Peyer's patch (tissue), 4 donors: Measurements from ENCODE around the gene CCDC167.

Source experiments
- POLR2A ChIP-seq, 2 donors: fragments of 450-650 bp; IDR thresholded peaks; one replicate each; pipeline ENCODE4 v1.5.1; 2017; ENCODE audit warnings: antibody characterized with exemption in 2 of 2, mild to moderate bottlenecking in 2 of 2, moderate library complexity in 2 of 2
- TF ChIP-seq, protein P1 (sequence below), 6 experiments: fragments of 450-650 bp in 4 of 6; fragments of 200-600 bp in 2 of 6; sonication (generic) in 1 of 6; IDR thresholded peaks; one replicate each; pipeline ENCODE4 v1.5.1; 2017 to 2019; ENCODE audit warnings: antibody characterized with exemption in 6 of 6, mild to moderate bottlenecking in 3 of 6, moderate library complexity in 1 of 6

DNA sequence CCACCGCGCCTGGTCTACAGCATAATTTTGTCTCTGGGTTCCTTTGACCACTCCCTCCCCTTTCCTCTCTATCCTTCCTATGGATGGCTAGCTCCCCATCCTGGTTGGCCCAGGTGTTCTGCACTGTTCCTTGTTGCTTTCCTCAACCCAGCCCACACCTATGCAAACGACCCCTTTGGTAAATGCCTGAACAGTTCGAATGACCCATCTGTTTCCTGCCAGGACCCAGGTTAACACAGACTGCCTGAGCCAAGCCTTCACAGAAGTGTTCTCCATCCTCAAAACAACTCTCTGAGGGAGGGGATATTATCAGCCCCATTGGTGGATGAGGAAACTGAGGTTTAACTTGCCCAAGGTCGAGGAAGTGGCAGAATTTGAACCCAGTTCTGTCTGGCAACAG is 44.8 kb upstream of the CCDC167 start:
- TF ChIP-seq POLR2A (IDR thresholded peaks at IDR 0.05): no peak
- TF ChIP-seq, protein P1, sequence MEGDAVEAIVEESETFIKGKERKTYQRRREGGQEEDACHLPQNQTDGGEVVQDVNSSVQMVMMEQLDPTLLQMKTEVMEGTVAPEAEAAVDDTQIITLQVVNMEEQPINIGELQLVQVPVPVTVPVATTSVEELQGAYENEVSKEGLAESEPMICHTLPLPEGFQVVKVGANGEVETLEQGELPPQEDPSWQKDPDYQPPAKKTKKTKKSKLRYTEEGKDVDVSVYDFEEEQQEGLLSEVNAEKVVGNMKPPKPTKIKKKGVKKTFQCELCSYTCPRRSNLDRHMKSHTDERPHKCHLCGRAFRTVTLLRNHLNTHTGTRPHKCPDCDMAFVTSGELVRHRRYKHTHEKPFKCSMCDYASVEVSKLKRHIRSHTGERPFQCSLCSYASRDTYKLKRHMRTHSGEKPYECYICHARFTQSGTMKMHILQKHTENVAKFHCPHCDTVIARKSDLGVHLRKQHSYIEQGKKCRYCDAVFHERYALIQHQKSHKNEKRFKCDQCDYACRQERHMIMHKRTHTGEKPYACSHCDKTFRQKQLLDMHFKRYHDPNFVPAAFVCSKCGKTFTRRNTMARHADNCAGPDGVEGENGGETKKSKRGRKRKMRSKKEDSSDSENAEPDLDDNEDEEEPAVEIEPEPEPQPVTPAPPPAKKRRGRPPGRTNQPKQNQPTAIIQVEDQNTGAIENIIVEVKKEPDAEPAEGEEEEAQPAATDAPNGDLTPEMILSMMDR (IDR thresholded peaks at IDR 0.05): no peak
